ENCODE results near the gene ZNF521. TPM values are rescaled to one million over a fixed set of nuclear protein-coding genes. Genes with fewer than 3 reads are reported as not detected.

The ZNF521 gene
- total RNA-seq, 1 experiment from 2014 or later = 0.04 TPM

GRCh38 chr18:25103468-25104155, 248.4 kb downstream of the ZNF521 start:
- Histone ChIP-seq H3K36me3 (ENCODE audit: low read depth, low read length) (no peaks in the 10 kb centered on the region), H3K4me1 (ENCODE audit: insufficient read depth, low read length) (no peaks in the 10 kb centered on the region), H4K20me1 (ENCODE audit: low read length) (no peaks in the 10 kb centered on the region), H3K4me3 (ENCODE audit: low read length) (no peak overlapping the region), H3K9ac (ENCODE audit: low read length) (no peak overlapping the region), H3K27me3 (ENCODE audit: low read length) (peaks cover 44% of the 10 kb centered on the region), H3K9me2 (replicated peaks; ENCODE audit: low read length) (no peaks in the 10 kb centered on the region), H3K4me2 (ENCODE audit: low read length) (no peak overlapping the region), H3K79me2 (ENCODE audit: low read length) (no peaks in the 10 kb centered on the region), H2AFZ (ENCODE audit: low read length) (no peak overlapping the region), H3K27ac (ENCODE audit: low read length) (no peak overlapping the region), H3K9me3 (ENCODE audit: low read length) (no peaks in the 10 kb centered on the region), H3F3A (ENCODE audit: low read length, unreplicated experiment) (no peaks in the 10 kb centered on the region)
- no peak for DNase-seq
- no peak for ATAC-seq
- TF ChIP-seq EZH2phosphoT487 (IDR thresholded peaks at IDR 0.05; ENCODE audit: borderline replicate concordance, low read length) = no peak
- no peak for TF ChIP-seq CTCF (conservative IDR thresholded peaks at IDR 0.05; ENCODE audit: low read depth, low read length)
- TF ChIP-seq EZH2 (IDR thresholded peaks at IDR 0.05; ENCODE audit: low read length, unreplicated experiment) = no peak
- ChIA-PET POLR2A (ENCODE audit: unreplicated experiment) (no interaction called here), CTCF (no interaction called here)
- no TSS peak for BruUV-seq (replicated peaks)
- intact Hi-C loops (cut with micrococcal nuclease) = no loop called here

GRCh38 chr18:25102662-25103061, 249.3 kb downstream of the ZNF521 start:
- Histone ChIP-seq H3K4me3 (ENCODE audit: low read length) (no peak overlapping the region), H3K27ac (ENCODE audit: low read length) (no peak overlapping the region), H3K4me2 (ENCODE audit: low read length) (no peak overlapping the region), H3K36me3 (ENCODE audit: low read depth, low read length) (no peaks in the 10 kb centered on the region), H3K4me1 (ENCODE audit: insufficient read depth, low read length) (no peaks in the 10 kb centered on the region), H2AFZ (ENCODE audit: low read length) (no peak overlapping the region), H4K20me1 (ENCODE audit: low read length) (no peaks in the 10 kb centered on the region), H3K79me2 (ENCODE audit: low read length) (no peaks in the 10 kb centered on the region), H3K9me2 (replicated peaks; ENCODE audit: low read length) (no peaks in the 10 kb centered on the region), H3K9me3 (ENCODE audit: low read length) (no peaks in the 10 kb centered on the region), H3F3A (ENCODE audit: low read length, unreplicated experiment) (no peaks in the 10 kb centered on the region), H3K27me3 (ENCODE audit: low read length) (peaks cover 43% of the 10 kb centered on the region), H3K9ac (ENCODE audit: low read length) (no peak overlapping the region)
- CTCF ChIA-PET = no interaction called here
- intact Hi-C loops (cut with micrococcal nuclease) = no loop called here
- ATAC-seq = no peak
- TF ChIP-seq CTCF (conservative IDR thresholded peaks at IDR 0.05; ENCODE audit: low read depth, low read length) (no peak), EZH2phosphoT487 (IDR thresholded peaks at IDR 0.05; ENCODE audit: borderline replicate concordance, low read length) (no peak), EZH2 (IDR thresholded peaks at IDR 0.05; ENCODE audit: low read length, unreplicated experiment) (no peak)
- POLR2A ChIA-PET (ENCODE audit: unreplicated experiment) = no interaction called here
- no peak for DNase-seq
- BruUV-seq (replicated peaks) = no TSS peak

GRCh38 chr18:25100418-25100817, 251.5 kb downstream of the ZNF521 start:
- no peak overlapping the region for H3K4me2 ChIP-seq (ENCODE audit: low read length)
- no peaks in the 10 kb centered on the region for H3K9me2 ChIP-seq (replicated peaks; ENCODE audit: low read length)
- H3F3A ChIP-seq (ENCODE audit: low read length, unreplicated experiment) = no peaks in the 10 kb centered on the region
- no peak overlapping the region for H3K27ac ChIP-seq (ENCODE audit: low read length)
- POLR2A ChIA-PET (ENCODE audit: unreplicated experiment) = no interaction called here
- intact Hi-C loops (cut with micrococcal nuclease) = no loop called here
- TF ChIP-seq EZH2 (IDR thresholded peaks at IDR 0.05; ENCODE audit: low read length, unreplicated experiment) = no peak
- no peak for TF ChIP-seq CTCF (conservative IDR thresholded peaks at IDR 0.05; ENCODE audit: low read depth, low read length)
- no peak for TF ChIP-seq EZH2phosphoT487 (IDR thresholded peaks at IDR 0.05; ENCODE audit: borderline replicate concordance, low read length)
- no peak overlapping the region for H2AFZ ChIP-seq (ENCODE audit: low read length)
- no peaks in the 10 kb centered on the region for H3K9me3 ChIP-seq (ENCODE audit: low read length)
- H3K79me2 ChIP-seq (ENCODE audit: low read length) = no peaks in the 10 kb centered on the region
- CTCF ChIA-PET = no interaction called here
- no peak for DNase-seq
- peaks cover 40% of the 10 kb centered on the region for H3K27me3 ChIP-seq (ENCODE audit: low read length)
- H3K9ac ChIP-seq (ENCODE audit: low read length) = no peak overlapping the region
- no peaks in the 10 kb centered on the region for H3K36me3 ChIP-seq (ENCODE audit: low read depth, low read length)
- no TSS peak for BruUV-seq (replicated peaks)
- H3K4me1 ChIP-seq (ENCODE audit: insufficient read depth, low read length) = no peaks in the 10 kb centered on the region
- H3K4me3 ChIP-seq (ENCODE audit: low read length) = no peak overlapping the region
- H4K20me1 ChIP-seq (ENCODE audit: low read length) = no peaks in the 10 kb centered on the region
- no peak for ATAC-seq
